Effector CD8-positive, alpha-beta T cell (primary cell): ENCODE measurements around the gene PDK2.

Source experiments
- DNase-seq: peaks from one replicate; lab custom pipeline; 2025; lab: John Stamatoyannopoulos, UW
- total RNA-seq, 4 experiments: gene quantifications; one replicate each; lab custom pipeline; 2026; lab: John Stamatoyannopoulos, UW

PDK2 gene
- total RNA-seq: 16.5 to 28.8 (median 19.1) reads per million in 4 experiments

DNA sequence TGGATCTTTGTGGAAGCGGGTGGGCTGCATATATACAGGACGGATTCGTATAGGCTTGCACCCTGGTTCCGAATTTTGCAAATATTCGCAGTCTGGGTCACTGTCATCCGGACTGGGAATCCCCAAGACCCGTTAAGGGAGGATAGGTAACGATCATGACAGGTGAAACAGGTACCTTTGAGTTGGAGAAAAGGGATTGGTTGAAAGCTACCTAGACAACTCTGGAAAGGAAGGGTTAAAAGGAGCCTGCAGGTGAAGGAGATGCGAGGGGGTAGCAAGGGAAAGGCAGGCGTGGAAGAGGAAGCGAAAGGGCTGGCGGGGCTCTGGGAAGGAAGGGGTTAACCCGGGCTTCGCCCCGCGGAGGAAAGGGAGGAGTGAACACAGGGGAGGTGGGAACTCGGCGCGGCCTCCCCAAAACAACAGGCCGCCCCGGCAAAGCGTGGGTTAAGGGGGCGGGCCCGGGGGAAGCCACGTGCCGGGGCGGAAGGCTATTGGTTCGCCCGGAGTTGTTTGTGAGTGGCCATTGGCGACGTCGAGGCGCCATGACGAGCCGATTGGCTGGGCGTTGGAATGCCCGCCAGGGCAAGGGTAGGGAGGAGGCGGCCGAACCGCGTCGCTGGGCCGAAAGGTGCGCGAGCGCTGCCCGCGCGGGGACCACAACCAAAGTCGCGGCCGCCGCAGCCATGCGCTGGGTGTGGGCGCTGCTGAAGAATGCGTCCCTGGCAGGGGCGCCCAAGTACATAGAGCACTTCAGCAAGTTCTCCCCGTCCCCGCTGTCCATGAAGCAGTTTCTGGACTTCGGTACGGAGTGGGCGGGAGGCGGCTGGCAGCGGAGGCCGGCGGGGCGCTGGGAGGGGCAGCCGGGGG is at the start of gene PDK2:
PDK2 (plus strand) TSS at position 599 of the 867 bp plus-strand sequence; CDS start at position 684, 85 bp downstream.
- peak; percentile 93 for DNase-seq

DNA sequence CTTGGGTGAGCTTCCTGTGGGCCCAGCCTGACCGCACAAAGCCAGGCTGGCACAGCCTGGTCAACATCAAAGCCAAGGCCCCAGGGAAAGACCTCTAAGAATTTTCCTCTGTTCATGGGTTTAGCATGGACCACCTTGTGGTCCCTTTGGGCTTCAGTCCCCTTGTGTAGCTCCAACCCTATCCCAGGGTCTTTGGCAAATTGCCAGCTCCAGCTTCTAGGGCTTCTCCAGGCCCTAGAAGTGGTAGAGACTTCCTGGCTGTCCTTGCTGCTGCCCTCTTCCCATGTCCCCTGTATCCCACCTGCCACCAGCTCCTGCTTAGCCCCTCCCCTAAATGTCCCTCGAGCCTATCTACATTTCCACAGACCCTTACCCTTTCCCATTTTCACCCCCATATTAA is 49.0 kb upstream of the PDK2 start:
- DNase-seq: no peak

- no peak for DNase-seq
These were observed 48.5 kb upstream of the PDK2 start for GRCh38 chr17:50046667-50047066.

DNA sequence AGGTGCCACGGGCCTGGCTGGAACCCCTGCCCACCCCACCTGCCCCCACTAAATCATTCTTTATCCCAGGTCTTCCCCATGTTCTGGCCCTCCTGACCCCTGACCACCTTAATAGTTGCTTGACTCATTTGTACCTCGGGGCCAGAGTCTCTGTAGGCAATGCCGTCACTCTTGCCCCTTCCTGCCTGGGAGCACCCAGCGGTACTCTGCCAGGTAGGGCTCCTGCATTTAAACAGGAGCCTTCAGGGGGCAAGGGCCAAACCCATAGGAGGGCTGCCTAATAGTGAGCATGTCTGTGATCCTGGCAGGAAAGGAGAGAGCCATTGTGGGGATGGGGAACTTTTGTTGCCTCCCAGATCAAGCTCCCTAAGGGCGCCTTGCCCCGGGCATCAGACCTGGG is 48.1 kb upstream of the PDK2 start:
- no peak for DNase-seq

GRCh38 chr17:50047488-50048126 is 47.5 kb upstream of the PDK2 start:
- no peak for DNase-seq

- DNase-seq: no peak
These were observed 46.9 kb upstream of the PDK2 start for GRCh38 chr17:50048146-50048720.

GRCh38 chr17:50048988-50049387 is 46.2 kb upstream of the PDK2 start:
- no peak for DNase-seq

DNA sequence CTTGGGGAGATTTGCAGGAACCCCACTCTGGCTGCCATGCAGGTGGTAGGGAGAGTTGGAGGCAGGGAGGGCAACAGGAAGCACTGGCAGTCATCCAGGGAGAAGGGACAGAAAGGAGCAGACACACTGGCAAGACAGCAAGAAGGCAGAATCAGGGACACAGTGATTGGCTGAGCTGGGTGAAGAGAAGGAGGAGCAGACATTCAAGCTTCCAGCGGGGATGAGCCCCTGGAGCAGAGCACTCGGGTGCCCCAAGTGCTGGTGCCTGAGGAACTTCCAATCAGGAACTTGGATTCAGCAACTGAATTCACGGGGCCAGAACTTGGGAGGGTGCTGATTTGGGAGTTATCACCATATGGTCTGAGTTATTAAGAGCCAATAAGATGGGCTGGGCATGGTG is 45.5 kb upstream of the PDK2 start:
- no peak for DNase-seq

DNA sequence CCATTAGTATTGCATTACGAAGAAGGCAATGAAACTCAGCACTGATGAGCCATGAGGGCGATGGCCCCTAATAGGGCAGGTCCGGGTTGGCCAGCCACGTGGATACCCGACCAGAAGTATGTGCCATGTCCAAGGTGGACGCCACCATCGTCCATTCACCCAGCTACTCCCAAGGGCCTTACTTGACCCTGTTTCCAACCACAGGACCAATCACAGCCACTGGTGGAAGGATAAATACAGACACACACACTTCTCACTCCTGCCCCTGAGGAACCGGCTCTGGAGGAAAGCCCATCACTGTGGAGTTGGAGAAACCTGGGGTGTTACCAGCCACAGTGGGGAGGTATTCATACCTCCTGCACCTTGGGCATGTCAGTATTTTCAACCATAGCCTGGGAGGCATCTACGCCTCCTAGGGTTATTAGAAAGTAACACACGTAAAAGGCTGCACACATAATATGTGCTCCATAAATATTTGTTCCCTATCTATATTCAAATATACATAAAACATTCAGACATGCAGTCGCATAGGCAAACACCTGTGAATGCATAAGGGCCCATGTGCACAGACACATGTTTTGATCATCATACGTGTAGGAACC is 44.6 kb upstream of the PDK2 start:
- no peak for DNase-seq

- DNase-seq: no peak
These were observed 44.0 kb upstream of the PDK2 start for GRCh38 chr17:50051082-50051576.

- no peak for DNase-seq
These were observed 43.5 kb upstream of the PDK2 start for GRCh38 chr17:50051606-50052005.

DNA sequence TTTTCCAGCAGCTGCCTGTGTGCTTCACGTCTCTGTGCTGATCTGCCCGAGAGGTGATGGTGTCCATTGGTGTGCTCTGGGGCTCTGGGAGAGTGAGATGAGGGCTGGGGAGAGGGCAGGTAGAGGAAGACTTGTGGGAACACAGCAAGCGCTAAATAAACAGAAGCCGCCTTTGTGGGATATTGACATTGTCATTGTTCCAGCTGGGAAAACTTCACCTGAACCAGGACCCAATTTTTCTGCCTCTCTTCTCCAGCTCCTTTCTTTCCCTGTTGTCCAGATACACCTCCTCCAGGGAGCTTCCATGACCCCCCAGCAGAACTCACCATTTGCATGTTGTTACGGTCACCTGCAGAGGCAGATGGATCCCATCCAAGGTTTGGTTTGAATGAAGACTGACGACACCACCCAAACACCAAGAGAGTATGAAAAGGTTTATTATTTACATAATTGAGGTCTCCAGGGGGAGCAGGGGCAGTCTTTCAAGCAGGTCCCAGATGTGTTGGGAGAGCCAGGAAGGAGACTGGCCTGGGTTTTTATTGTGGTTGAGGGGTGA is 42.8 kb upstream of the PDK2 start:
- no peak for DNase-seq

DNA sequence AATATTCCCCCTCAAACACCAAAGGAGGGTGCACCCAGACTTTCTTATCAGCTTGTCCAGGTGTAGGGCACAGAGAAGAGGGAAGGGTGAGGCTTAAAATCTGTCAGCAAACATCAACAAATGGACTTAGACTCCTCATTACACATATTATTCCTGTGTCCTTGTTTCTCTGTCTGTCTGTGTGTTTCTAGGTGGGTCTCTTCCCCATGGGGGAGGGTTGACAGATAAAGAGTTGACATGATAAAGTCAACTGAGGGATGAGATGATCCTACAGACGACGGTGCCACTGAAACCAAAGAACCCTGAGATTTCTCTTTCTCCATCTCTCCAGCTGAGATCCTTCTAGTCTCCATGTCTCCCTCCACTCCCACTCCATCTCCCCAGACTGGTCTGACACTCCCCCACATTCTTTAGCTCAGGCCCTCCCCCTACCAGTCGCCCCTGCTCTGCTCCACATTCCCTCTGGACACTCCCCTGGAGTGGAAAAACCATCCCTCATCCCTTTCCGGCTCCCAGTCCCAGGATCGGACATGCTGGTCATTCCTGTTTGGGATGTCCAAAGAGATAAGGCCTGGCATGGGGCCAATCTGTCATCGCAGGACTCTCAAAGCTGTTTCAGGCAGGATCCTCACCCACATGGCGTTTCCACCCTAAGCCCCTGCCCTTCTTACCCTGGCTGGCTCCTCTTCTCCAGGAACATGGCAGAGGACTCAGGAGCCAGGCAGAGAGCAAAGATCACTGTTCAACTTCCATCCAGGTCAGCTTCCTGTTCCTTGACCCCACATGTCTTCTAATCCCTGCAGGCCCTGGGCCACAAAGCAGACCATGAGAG is 42.1 kb upstream of the PDK2 start:
- no peak for DNase-seq

DNA sequence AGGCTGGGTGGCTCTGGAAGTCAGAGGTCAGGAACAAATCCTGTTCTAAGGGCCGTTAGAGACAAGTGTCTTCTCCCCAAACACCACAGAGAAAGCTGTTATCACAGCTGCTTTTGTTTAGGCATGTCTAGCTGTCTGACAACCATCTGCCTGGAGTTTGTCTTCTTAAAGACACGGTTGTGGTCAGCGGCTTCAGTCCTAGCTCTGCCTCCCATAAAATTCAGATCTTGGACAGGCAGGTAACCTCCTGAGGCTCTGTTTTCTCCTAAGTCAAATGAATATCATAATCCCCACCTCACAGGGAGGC is 41.5 kb upstream of the PDK2 start:
- no peak for DNase-seq

DNA sequence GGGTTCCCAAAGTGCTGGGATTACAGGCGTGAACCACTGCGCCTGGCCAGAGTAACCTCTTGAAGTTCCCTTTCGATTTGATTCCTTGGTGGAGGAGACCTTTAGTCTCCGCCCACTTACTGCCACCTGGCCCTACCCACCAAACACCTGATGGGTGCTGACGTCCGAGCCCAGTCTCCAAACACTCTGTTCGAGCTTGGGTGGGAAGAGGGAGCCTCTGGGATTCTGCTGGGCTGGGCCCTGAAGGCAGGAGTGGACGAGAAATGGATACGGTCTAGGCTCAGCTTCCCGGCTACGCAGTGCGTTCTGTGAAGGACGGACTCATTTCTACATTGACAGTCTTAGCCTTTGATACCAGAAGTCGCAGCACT is 40.1 kb upstream of the PDK2 start:
- no peak for DNase-seq

- DNase-seq: peak; percentile 46
These were observed 39.5 kb upstream of the PDK2 start, which contains the start of gene ITGA3 for GRCh38 chr17:50055426-50056216. Gene ITGA3, plus strand, starts transcription at chr17:50056110. Its CDS starts 330 bp downstream, at chr17:50056440.

DNA sequence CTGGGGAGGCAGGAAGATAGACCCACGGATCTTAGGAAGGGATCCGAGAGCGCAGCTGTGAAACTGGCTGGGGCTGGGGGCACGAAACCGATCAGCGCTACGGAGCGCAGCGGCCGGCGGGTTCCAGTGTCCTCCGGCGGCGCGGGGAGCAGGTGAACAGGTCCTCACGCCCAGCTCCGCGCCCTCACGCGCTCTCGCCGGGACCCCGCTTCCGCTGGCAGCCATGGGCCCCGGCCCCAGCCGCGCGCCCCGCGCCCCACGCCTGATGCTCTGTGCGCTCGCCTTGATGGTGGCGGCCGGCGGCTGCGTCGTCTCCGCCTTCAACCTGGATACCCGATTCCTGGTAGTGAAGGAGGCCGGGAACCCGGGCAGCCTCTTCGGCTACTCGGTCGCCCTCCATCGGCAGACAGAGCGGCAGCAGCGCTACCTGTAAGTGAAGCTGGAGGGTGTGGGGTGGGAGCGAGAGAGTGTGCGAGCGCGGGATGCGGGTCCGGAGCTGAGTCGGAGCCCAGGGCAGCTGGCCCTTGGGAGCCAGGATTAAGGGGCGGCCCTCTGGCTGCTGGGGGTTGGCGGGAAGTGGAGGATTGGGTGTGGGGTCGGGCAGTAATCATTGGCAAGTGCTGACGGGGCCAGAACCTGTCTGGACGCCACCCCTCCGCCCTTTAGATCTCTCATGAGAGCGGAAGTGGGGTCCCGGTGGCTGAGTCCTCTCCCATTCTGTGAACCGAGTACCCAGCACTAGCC is 38.8 kb upstream of the PDK2 start:
- DNase-seq: peak; percentile 12

- DNase-seq: no peak
These were observed 38.2 kb upstream of the PDK2 start for GRCh38 chr17:50056961-50057330.

DNA sequence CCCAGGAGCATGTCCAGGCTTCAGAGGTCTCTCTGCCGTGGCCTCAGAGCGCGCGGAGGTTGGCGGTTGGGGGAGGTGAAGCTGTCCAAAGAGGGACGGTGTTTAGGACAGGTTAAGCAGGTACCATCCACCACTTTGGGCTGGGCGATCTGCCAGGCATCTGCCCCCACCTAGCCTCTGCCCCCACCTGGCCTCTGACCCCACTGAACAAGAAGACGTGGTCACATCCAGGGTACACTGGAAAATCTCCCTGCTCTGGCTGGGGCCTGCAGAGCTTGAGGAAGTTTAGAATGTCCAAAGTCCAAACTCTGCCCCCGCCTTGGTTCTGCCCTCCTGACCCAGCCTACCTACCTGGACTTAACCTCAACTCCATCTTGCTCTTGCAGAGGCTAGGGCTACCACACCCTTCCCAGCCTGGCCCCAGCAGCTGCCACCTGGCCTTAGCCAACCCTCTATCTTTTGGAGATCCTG is 37.6 kb upstream of the PDK2 start:
- no peak for DNase-seq
